WTC11 (cell line): ENCODE data around the gene TIGD7. TPM values are rescaled to one million over a fixed set of nuclear protein-coding genes. Genes with fewer than 3 reads are reported as not detected.
A peak's percentile ranks its signal among the peaks of the same experiment; 100 is the strongest.

Experiments
- ATAC-seq: fragments of 200-7000 bp; cut with Tn5 transposase; 2 replicates; pipeline ENCODE4 v1.10.0; 2021; ENCODE audit warnings: mild to moderate bottlenecking, moderate library complexity
- CTCF ChIA-PET: fragments of 300-600 bp; sonication (Branson Sonifier 250); formaldehyde crosslinking; loops from one replicate; lab custom pipeline; 2021; ENCODE audit warnings: antibody characterized with exemption; lab: Charles Lee
- POLR2A ChIA-PET: fragments of 350-600 bp; sonication (Branson Sonifier 250); formaldehyde crosslinking; loops from one replicate; lab custom pipeline; 2021; ENCODE audit warnings: antibody characterized with exemption; lab: Charles Lee
- DNase-seq: peaks from one replicate; pipeline ENCODE4 v3.0.0; 2021; ENCODE audit warnings: low spot score
- H3K27ac Mint-ChIP-seq: 2 replicates; pipeline ENCODE4 v1.8.0; 2021; ENCODE audit warnings: mixed read lengths
- H3K27me3 Mint-ChIP-seq: 2 replicates; pipeline ENCODE4 v1.8.0; 2021; ENCODE audit warnings: low read depth, mild to moderate bottlenecking, moderate library complexity, mixed read lengths
- H3K36me3 Mint-ChIP-seq: 2 replicates; pipeline ENCODE4 v1.8.0; 2021; ENCODE audit warnings: mixed read lengths
- H3K4me1 Mint-ChIP-seq: 2 replicates; pipeline ENCODE4 v1.8.0; 2022; ENCODE audit warnings: mixed read lengths
- H3K4me3 Mint-ChIP-seq: 2 replicates; pipeline ENCODE4 v1.8.0; 2021; ENCODE audit warnings: mild to moderate bottlenecking, moderate library complexity, mixed read lengths
- H3K9me3 Mint-ChIP-seq: 2 replicates; pipeline ENCODE4 v1.8.0; 2021; ENCODE audit warnings: mixed read lengths
- ATF1 ChIP-seq: sonication (generic); formaldehyde crosslinking; IDR thresholded peaks from 2 replicates; pipeline ENCODE4 v1.8.1; 2023; ENCODE audit warnings: mild to moderate bottlenecking, moderate library complexity, missing genetic modification reagents
- CREM ChIP-seq: sonication (generic); formaldehyde crosslinking; IDR thresholded peaks from 2 replicates; pipeline ENCODE4 v1.8.1; 2022; ENCODE audit warnings: mild to moderate bottlenecking, missing genetic modification reagents, moderate library complexity
- FOXJ3 ChIP-seq: sonication (generic); formaldehyde crosslinking; IDR thresholded peaks from 2 replicates; pipeline ENCODE4 v1.9.0; 2021; ENCODE audit warnings: missing genetic modification reagents, mild to moderate bottlenecking, borderline replicate concordance
- FOXK1 ChIP-seq: sonication (generic); formaldehyde crosslinking; IDR thresholded peaks from 2 replicates; pipeline ENCODE4 v1.8.0; 2022; ENCODE audit warnings: mild to moderate bottlenecking, moderate library complexity, missing genetic modification reagents
- FOXP1 ChIP-seq: sonication (generic); formaldehyde crosslinking; IDR thresholded peaks from 2 replicates; pipeline ENCODE4 v1.8.0; 2022; ENCODE audit warnings: missing genetic modification reagents, mild to moderate bottlenecking, moderate library complexity, borderline replicate concordance
- MAX ChIP-seq: sonication (generic); formaldehyde crosslinking; IDR thresholded peaks from 2 replicates; pipeline ENCODE4 v1.8.0; 2022; ENCODE audit warnings: mild to moderate bottlenecking, missing genetic modification reagents
- NFE2L1 ChIP-seq: sonication (generic); formaldehyde crosslinking; IDR thresholded peaks from 2 replicates; pipeline ENCODE4 v1.8.1; 2023; ENCODE audit warnings: missing genetic modification reagents
- NFYB ChIP-seq: sonication (generic); formaldehyde crosslinking; conservative IDR thresholded peaks from 2 replicates; pipeline ENCODE4 v1.8.0; 2022; ENCODE audit warnings: low read depth, missing genetic modification reagents
- NR2C2 ChIP-seq: sonication (generic); formaldehyde crosslinking; IDR thresholded peaks from 2 replicates; pipeline ENCODE4 v1.8.0; 2022; ENCODE audit warnings: mild to moderate bottlenecking, missing genetic modification reagents
- PRRX2 ChIP-seq: fragments of 250-450 bp; sonication (Bioruptor Pico); IDR thresholded peaks from 2 replicates; pipeline ENCODE4 v1.8.0; 2021; ENCODE audit warnings: mild to moderate bottlenecking
- RELA ChIP-seq: sonication (generic); formaldehyde crosslinking; IDR thresholded peaks from 2 replicates; pipeline ENCODE4 v1.8.1; 2022; ENCODE audit warnings: missing genetic modification reagents, mild to moderate bottlenecking, borderline replicate concordance
- RORB ChIP-seq: fragments of 250-450 bp; sonication (Bioruptor Pico); IDR thresholded peaks from 2 replicates; pipeline ENCODE4 v1.9.0; 2021; ENCODE audit warnings: mild to moderate bottlenecking
- SMAD4 ChIP-seq: sonication (generic); formaldehyde crosslinking; IDR thresholded peaks from 2 replicates; pipeline ENCODE4 v1.8.0; 2022; ENCODE audit warnings: mild to moderate bottlenecking, missing genetic modification reagents
- SP1 ChIP-seq: sonication (generic); formaldehyde crosslinking; conservative IDR thresholded peaks from 2 replicates; pipeline ENCODE4 v1.8.1; 2022; ENCODE audit warnings: missing genetic modification reagents
- TEAD4 ChIP-seq: sonication (generic); formaldehyde crosslinking; IDR thresholded peaks from 2 replicates; pipeline ENCODE4 v1.8.0; 2022; ENCODE audit warnings: mild to moderate bottlenecking, missing genetic modification reagents
- USF2 ChIP-seq: sonication (generic); formaldehyde crosslinking; IDR thresholded peaks from 2 replicates; pipeline ENCODE4 v1.8.1; 2023; ENCODE audit warnings: mild to moderate bottlenecking, missing genetic modification reagents, moderate library complexity
- ZBTB21 ChIP-seq: sonication (generic); formaldehyde crosslinking; IDR thresholded peaks from 2 replicates; pipeline ENCODE4 v1.8.1; 2023; ENCODE audit warnings: mild to moderate bottlenecking, missing genetic modification reagents, borderline replicate concordance
- ZBTB43 ChIP-seq: sonication (generic); formaldehyde crosslinking; IDR thresholded peaks from 2 replicates; pipeline ENCODE4 v1.8.1; 2023; ENCODE audit warnings: mild to moderate bottlenecking, missing genetic modification reagents
- ZNF138 ChIP-seq: sonication (generic); formaldehyde crosslinking; conservative IDR thresholded peaks from 2 replicates; pipeline ENCODE4 v1.8.1; 2022; ENCODE audit warnings: mild to moderate bottlenecking, moderate library complexity, missing genetic modification reagents
- ZNF219 ChIP-seq: sonication (generic); formaldehyde crosslinking; IDR thresholded peaks from 2 replicates; pipeline ENCODE4 v1.8.0; 2023; ENCODE audit warnings: missing genetic modification reagents, mild to moderate bottlenecking, borderline replicate concordance
- ZNF263 ChIP-seq: sonication (generic); formaldehyde crosslinking; IDR thresholded peaks from 2 replicates; pipeline ENCODE4 v1.8.1; 2022; ENCODE audit warnings: low read depth, mild to moderate bottlenecking, moderate library complexity, missing genetic modification reagents
- ZNF416 ChIP-seq: fragments of 250-450 bp; sonication (Bioruptor Pico); IDR thresholded peaks from 2 replicates; pipeline ENCODE4 v1.9.0; 2021; ENCODE audit warnings: mild to moderate bottlenecking, inconsistent platforms
- ZNF423 ChIP-seq: fragments of 250-450 bp; sonication (Bioruptor Pico); IDR thresholded peaks from 2 replicates; pipeline ENCODE4 v2.1.2; 2022; ENCODE audit warnings: mild to moderate bottlenecking, moderate library complexity
- ZNF512 ChIP-seq: sonication (generic); formaldehyde crosslinking; IDR thresholded peaks from 2 replicates; pipeline ENCODE4 v1.8.1; 2022; ENCODE audit warnings: missing genetic modification reagents, borderline replicate concordance
- ZNF671 ChIP-seq: fragments of 250-450 bp; sonication (Bioruptor Pico); IDR thresholded peaks from 2 replicates; pipeline ENCODE4 v1.8.0; 2021; ENCODE audit warnings: mild to moderate bottlenecking
- total RNA-seq: library from RNA; stranded (reverse); gene quantifications from 3 replicates; pipeline ENCODE4 v1.2.3, GENCODE V29; 2021
- TF ChIP-seq, protein P1 (sequence below): sonication (generic); formaldehyde crosslinking; IDR thresholded peaks from 2 replicates; pipeline ENCODE4 v1.8.0; 2023; ENCODE audit warnings: missing genetic modification reagents, mild to moderate bottlenecking, borderline replicate concordance
- TF ChIP-seq, protein P2 (sequence below): sonication (generic); formaldehyde crosslinking; IDR thresholded peaks from 2 replicates; pipeline ENCODE4 v1.8.0; 2023; ENCODE audit warnings: missing genetic modification reagents

TIGD7 gene
- total RNA-seq, 1 experiment from 2014 or later = 7.0 TPM

DNA sequence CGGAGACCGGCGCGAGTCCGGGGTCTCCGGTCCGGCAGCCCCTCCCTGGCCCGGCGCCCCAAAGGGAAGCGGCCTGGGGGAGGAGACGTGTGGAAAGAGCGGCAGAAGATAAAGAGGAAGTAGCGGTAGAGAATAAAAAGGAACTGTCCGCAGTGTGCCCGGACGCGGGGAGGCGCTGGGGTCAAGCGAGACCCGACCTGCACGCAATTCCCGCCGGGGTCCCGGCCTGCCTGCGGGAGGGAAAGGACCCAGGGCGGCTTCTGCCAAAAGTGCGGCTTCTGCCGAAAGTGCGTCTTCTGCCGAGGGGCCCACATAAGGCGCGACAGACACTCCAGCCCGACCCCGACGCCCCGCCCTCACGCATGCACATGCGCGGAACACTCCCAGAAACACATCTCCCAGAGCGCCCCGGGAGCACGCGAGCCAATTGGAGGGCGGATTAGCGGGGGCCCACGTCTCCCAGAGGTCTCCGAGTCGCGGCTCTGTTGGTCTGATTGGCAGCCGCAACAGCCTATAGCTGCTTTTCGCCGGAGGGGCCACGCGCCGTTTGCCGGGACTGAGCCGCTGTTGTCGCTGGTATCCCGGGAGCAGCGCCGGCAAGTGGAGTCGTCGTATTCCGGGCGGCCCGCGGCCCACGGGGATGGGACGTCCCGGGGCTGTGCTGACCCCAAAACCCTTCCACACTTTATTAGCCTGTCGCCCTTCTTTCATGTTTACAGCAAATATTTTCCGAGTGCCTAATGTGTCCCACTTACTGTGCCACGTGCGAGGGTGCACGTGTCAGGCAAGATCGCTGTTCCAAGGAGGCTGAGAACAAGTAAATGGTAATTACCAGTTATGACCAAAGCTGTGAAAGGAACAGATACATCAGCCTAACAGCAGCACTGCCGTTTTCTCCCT, 40.8 kb downstream of the TIGD7 start:
- peak overlapping the region; percentile 77 for H3K4me3 Mint-ChIP-seq
- peak overlapping the region; percentile 56; the same call in 1 of the 2 replicates for H3K27ac Mint-ChIP-seq
- H3K27me3 Mint-ChIP-seq = peaks cover 58% of the 10 kb centered on the region
- peaks cover 6% of the 10 kb centered on the region; the same call in 1 of the 2 replicates for H3K4me1 Mint-ChIP-seq
- CTCF ChIA-PET = interaction anchor here (0.6 to 1.4 kb wide), 6 partner anchors 15 to 205 kb away, joined by 3 to 5 read pairs (median 4); partner anchors contain the start of gene ZNF263
- no peaks in the 10 kb centered on the region for H3K36me3 Mint-ChIP-seq
- H3K9me3 Mint-ChIP-seq = peaks cover 23% of the 10 kb centered on the region
- POLR2A ChIA-PET = interaction anchor here (0.6 kb wide), 1 partner anchor 43 kb away, joined by 4 read pairs; no protein-coding TSS in a partner anchor
- ATAC-seq = peak; percentile 98
- DNase-seq = peak; percentile 97
- TF ChIP-seq FOXK1 (CRISPR knock-in tag) = peak; percentile 87
- no peak for TF ChIP-seq PRRX2 (CRISPR knock-in tag)
- TF ChIP-seq ZBTB43 (CRISPR knock-in tag) = peak; percentile 86
- peak; percentile 13; the same call in 1 of the 2 replicates for TF ChIP-seq ZBTB21 (CRISPR knock-in tag)
- TF ChIP-seq ZNF423 (CRISPR knock-in tag) = no peak
- peak; percentile 95 for TF ChIP-seq MAX
- no peak for TF ChIP-seq NFE2L1 (CRISPR knock-in tag)
- TF ChIP-seq FOXP1 = peak; percentile 45
- TF ChIP-seq RELA (CRISPR knock-in tag) = 0 out of 2 replicates have a peak, but pooled peaks have one; percentile 51
- TF ChIP-seq FOXJ3 (CRISPR knock-in tag) = 0 out of 2 replicates have a peak, but pooled peaks have one; percentile 55
- TF ChIP-seq ZNF671 = no peak
- TF ChIP-seq TEAD4 = 0 out of 2 replicates have a peak, but pooled peaks have one; percentile 14
- TF ChIP-seq CREM (CRISPR knock-in tag) = peak; percentile 58; the same call in 1 of the 2 replicates
- TF ChIP-seq ZNF512 = no peak
- TF ChIP-seq USF2 (CRISPR knock-in tag) = peak; percentile 70; the same call in 1 of the 2 replicates
- TF ChIP-seq, protein P1, sequence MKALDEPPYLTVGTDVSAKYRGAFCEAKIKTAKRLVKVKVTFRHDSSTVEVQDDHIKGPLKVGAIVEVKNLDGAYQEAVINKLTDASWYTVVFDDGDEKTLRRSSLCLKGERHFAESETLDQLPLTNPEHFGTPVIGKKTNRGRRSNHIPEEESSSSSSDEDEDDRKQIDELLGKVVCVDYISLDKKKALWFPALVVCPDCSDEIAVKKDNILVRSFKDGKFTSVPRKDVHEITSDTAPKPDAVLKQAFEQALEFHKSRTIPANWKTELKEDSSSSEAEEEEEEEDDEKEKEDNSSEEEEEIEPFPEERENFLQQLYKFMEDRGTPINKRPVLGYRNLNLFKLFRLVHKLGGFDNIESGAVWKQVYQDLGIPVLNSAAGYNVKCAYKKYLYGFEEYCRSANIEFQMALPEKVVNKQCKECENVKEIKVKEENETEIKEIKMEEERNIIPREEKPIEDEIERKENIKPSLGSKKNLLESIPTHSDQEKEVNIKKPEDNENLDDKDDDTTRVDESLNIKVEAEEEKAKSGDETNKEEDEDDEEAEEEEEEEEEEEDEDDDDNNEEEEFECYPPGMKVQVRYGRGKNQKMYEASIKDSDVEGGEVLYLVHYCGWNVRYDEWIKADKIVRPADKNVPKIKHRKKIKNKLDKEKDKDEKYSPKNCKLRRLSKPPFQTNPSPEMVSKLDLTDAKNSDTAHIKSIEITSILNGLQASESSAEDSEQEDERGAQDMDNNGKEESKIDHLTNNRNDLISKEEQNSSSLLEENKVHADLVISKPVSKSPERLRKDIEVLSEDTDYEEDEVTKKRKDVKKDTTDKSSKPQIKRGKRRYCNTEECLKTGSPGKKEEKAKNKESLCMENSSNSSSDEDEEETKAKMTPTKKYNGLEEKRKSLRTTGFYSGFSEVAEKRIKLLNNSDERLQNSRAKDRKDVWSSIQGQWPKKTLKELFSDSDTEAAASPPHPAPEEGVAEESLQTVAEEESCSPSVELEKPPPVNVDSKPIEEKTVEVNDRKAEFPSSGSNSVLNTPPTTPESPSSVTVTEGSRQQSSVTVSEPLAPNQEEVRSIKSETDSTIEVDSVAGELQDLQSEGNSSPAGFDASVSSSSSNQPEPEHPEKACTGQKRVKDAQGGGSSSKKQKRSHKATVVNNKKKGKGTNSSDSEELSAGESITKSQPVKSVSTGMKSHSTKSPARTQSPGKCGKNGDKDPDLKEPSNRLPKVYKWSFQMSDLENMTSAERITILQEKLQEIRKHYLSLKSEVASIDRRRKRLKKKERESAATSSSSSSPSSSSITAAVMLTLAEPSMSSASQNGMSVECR (CRISPR knock-in tag) = peak; percentile 97
- TF ChIP-seq SP1 (CRISPR knock-in tag) = peak; percentile 57; the same call in 1 of the 2 replicates
- TF ChIP-seq ATF1 (CRISPR knock-in tag) = no peak
- TF ChIP-seq NR2C2 (CRISPR knock-in tag) = peak; percentile 73
- TF ChIP-seq ZNF138 (CRISPR knock-in tag) = no peak; the same call in 1 of the 2 replicates
- peak; percentile 76; the same call in 1 of the 2 replicates for TF ChIP-seq SMAD4 (CRISPR knock-in tag)
- peak; percentile 70; the same call in 1 of the 2 replicates for TF ChIP-seq ZNF219 (CRISPR knock-in tag)
- peak; percentile 97 for TF ChIP-seq NFYB (CRISPR knock-in tag)
- TF ChIP-seq ZNF416 (CRISPR knock-in tag) = no peak
- TF ChIP-seq, protein P2, sequence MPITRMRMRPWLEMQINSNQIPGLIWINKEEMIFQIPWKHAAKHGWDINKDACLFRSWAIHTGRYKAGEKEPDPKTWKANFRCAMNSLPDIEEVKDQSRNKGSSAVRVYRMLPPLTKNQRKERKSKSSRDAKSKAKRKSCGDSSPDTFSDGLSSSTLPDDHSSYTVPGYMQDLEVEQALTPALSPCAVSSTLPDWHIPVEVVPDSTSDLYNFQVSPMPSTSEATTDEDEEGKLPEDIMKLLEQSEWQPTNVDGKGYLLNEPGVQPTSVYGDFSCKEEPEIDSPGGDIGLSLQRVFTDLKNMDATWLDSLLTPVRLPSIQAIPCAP = no peak; the same call in 1 of the 2 replicates
- no peak for TF ChIP-seq ZNF263
- no peak for TF ChIP-seq RORB (CRISPR knock-in tag)
